HG03159 (cell line): ENCODE results near the gene UBB.

Experiments
- ATAC-seq: cut with Tn5 transposase; IDR thresholded peaks from one replicate; pipeline ENCODE4 v1.9.1; 2021; ENCODE audit warnings: mild to moderate bottlenecking, moderate library complexity; ENCODE audit not compliant: unreplicated experiment

Gene UBB

GRCh38 chr17:16380640-16381495, at the start of gene UBB:
UBB (plus strand) TSS chr17:16381091; CDS start chr17:16381908, 817 bp downstream.
- ATAC-seq, result peak; percentile 93

DNA sequence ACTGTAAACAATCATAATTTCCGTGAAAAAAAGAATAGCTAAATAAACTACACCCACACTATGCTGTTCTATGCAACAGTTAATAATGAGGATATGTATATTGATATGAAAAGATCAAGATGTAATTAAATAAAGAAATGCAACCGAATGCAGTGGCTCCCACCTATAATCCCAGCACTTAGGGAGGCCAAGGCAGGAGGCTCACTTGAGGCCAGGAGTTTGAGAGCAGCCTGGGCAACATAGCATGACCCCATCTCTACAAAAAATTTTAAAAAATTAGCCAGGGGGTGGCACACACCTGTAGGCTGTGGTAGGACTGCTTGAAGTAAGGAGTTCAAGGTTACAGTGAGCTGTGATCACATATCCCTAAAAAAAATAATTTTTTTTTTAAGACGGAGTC, 42.5 kb upstream of the UBB start:
- no peak for ATAC-seq

GRCh38 chr17:16339402-16339801, 41.5 kb upstream of the UBB start:
- ATAC-seq, result no peak

- ATAC-seq, result no peak
These were observed 40.9 kb upstream of the UBB start for GRCh38 chr17:16339959-16340358.

GRCh38 chr17:16342979-16343378, 37.9 kb upstream of the UBB start:
- ATAC-seq, result no peak

DNA sequence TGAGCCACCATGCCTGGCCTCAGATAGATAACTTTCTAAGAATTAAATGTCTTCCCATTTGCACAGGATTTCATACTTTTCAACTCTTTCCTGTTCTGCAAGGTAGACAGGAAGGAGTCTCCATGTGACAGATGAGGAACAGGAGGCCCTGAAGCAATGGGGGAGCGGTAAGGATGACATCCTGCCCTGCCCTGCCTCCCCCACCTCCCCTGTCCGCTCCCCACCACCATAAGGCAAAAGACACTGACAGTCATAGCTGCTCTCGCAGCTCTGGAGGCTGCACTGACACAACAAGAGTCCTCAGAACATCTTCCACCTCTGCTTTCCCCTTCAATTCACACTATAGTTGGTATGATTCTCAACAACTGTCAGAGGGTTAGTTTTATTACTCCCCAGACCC, 37.3 kb upstream of the UBB start:
- no peak for ATAC-seq

GRCh38 chr17:16345565-16345964, 35.3 kb upstream of the UBB start:
- no peak for ATAC-seq

DNA sequence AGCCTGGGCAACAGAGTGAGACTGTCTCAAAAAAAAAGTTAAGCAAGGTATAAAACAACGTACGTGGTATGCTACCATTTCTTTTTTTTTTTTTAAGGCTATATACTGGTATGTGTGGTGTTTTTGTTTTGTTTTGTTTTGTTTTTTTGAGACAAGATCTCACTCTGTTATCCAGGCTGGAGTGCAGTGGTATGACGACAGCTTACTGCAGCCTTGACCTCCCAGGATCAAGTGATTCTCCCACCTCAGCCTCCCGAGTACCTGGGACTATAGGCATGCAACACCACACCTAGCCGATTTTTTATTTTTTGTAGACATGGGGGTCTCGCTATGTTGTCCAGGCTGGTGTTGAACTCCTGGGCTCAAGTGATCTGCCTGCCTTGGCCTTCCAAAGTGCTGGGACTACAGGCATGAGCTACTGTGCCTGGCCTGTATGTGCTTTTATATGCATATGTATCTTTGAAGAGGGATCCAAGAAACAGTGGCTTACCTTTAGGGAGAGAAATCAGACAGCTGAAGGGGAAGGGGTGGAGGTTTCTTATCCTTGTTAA, 34.1 kb upstream of the UBB start:
- ATAC-seq, result no peak

DNA sequence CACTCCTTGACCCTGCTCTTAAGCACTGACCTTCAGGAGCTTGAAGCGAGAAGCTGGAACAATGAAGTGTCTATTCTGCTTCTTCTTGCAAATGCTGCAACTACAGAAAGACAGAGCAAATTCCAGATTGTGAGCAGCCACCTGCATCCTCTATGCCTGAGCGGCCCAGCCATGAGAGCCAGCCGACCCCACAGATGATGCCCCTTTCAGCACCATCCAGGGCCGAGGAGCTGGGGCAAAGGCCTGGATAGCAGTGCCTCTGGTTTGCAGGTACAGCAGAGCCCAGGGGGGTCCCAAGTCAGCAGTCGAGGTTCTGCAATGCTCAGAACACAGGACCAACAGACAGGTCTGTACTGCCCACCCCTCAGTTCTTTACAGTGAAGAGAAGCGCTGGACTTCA, 32.3 kb upstream of the UBB start:
- ATAC-seq, result no peak

- no peak for ATAC-seq
These were observed 31.5 kb upstream of the UBB start for GRCh38 chr17:16349431-16349830.

GRCh38 chr17:16351831-16352230, 29.1 kb upstream of the UBB start:
- no peak for ATAC-seq

GRCh38 chr17:16352303-16352666, 28.6 kb upstream of the UBB start:
- ATAC-seq, result no peak

- peak; percentile 49 for ATAC-seq
These were observed 28.1 kb upstream of the UBB start for GRCh38 chr17:16352667-16353316.

GRCh38 chr17:16353317-16354174, 27.3 kb upstream of the UBB start, which contains the start of gene CENPV:
CENPV (minus strand) TSS chr17:16353469; CDS start chr17:16353436, 33 bp downstream.
- peak; percentile 67 for ATAC-seq

GRCh38 chr17:16354585-16354984, 26.3 kb upstream of the UBB start:
- no peak for ATAC-seq

- no peak for ATAC-seq
These were observed 22.5 kb upstream of the UBB start for GRCh38 chr17:16358394-16358793.

DNA sequence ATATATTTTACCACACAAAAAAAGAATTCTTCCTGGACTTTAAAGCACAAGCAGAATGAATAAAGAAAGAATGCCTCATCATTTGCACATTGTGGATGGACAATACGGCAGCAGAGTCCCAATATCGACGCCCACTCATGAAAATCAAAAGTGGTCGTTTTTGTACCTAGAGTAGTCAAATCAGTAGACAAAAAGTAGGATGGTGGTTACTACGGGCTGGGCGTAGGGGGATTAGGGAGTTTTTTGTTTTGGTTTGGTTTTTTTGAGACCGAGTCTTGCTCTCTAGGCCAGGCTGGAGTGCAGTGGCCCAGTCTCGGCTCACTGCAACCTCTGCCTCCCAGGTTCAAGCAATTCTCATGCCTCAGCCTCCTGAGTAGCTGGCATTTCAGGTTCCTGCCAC, 19.0 kb upstream of the UBB start:
- ATAC-seq, result no peak

- no peak for ATAC-seq
These were observed 16.9 kb upstream of the UBB start for GRCh38 chr17:16363749-16364536.

DNA sequence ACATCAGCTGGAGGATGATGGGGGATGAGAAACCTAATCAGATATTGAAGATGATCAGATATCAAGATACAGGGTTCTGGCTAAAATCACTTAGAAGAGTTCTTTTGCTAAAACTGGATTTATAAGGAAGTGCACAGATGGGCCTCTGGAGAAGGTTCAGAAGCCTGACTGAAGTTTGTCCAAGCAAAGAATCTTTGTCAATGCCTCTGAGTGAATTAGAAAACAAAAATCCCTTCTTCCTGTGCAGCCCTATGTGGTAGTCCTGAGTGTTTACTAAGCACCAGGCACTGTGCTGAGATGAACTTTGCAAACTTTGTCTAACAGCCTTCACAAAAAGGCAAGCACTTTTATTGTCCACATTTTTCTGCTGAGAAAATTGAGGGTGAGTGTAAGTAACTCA, 16.3 kb upstream of the UBB start:
- no peak for ATAC-seq

DNA sequence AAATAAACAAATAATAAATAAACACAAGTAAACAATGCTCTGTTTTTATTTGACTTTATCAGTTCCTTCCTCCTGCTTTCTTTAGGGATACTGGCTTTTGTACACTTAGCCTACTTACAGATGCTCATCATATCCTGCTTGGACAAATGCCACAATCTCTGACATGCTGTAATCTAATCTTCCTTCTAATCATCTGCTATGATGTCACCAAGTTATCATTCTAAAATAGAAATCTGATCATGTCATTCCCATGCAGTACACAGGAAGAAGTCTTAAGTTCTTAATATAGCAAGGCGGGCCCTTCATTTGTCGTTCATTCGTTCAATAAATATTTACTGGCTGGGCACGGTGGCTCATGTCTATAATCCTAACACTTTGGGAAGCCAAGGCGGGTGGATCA, 9.1 kb upstream of the UBB start:
- ATAC-seq, result no peak
